ENCODE results near the gene ARHGEF4. TPM values are rescaled to one million over a fixed set of nuclear protein-coding genes. Genes with fewer than 3 reads are reported as not detected.
A peak's percentile ranks its signal among the peaks of the same experiment; 100 is the strongest.

The ARHGEF4 gene
- total RNA-seq, 2 donors from 2014 or later = 2.8 to 6.5 TPM

GRCh38 chr2:130791617-130791939 lies 45.1 kb upstream of the ARHGEF4 start:
- no peak overlapping the region for H3K4me3 ChIP-seq
- no peak overlapping the region for H3K27ac ChIP-seq
- no peaks in the 10 kb centered on the region for H3K27me3 ChIP-seq (replicated peaks; ENCODE audit: insufficient read depth)
- DNase-seq (ENCODE audit: low spot score) = no peak
- H3K4me1 ChIP-seq (ENCODE audit: control insufficient read depth in 1 of 2, low read depth in 2 of 2) = no peaks in the 10 kb centered on the region
- no peaks in the 10 kb centered on the region for H3K36me3 ChIP-seq
- H3K9me3 ChIP-seq = no peaks in the 10 kb centered on the region
- ATAC-seq (ENCODE audit: insufficient number of reproducible peaks, low FRiP score, low read depth) = no peak
- TF ChIP-seq, protein P1, sequence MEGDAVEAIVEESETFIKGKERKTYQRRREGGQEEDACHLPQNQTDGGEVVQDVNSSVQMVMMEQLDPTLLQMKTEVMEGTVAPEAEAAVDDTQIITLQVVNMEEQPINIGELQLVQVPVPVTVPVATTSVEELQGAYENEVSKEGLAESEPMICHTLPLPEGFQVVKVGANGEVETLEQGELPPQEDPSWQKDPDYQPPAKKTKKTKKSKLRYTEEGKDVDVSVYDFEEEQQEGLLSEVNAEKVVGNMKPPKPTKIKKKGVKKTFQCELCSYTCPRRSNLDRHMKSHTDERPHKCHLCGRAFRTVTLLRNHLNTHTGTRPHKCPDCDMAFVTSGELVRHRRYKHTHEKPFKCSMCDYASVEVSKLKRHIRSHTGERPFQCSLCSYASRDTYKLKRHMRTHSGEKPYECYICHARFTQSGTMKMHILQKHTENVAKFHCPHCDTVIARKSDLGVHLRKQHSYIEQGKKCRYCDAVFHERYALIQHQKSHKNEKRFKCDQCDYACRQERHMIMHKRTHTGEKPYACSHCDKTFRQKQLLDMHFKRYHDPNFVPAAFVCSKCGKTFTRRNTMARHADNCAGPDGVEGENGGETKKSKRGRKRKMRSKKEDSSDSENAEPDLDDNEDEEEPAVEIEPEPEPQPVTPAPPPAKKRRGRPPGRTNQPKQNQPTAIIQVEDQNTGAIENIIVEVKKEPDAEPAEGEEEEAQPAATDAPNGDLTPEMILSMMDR (IDR thresholded peaks at IDR 0.05) = no peak

DNA sequence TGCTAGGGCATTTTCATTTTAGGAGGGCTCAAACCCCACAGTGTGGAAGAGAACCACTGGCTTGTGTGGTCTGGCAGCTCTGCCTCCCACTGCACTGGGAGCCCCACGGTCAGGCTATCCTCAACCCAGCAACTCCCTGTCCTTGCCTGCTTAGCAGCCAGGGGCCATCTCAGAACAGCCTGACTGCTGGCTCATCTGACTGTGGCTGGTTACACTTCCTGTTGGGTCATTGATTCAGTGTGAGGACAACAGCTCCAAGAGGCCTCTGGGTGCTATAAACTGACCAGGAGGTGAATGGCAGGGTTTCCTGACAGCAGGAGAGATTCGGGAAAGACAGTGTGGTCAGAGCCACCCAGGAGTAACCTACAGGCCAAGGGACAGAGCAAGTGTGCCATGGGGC lies 41.3 kb upstream of the ARHGEF4 start:
- no peaks in the 10 kb centered on the region for H3K9me3 ChIP-seq
- TF ChIP-seq, protein P1 (IDR thresholded peaks at IDR 0.05) = no peak
- no peak for ATAC-seq (ENCODE audit: insufficient number of reproducible peaks, low FRiP score, low read depth)
- no peak for DNase-seq (ENCODE audit: low spot score)
- H3K27ac ChIP-seq = no peak overlapping the region
- no peak overlapping the region for H3K4me3 ChIP-seq
- no peaks in the 10 kb centered on the region for H3K27me3 ChIP-seq (replicated peaks; ENCODE audit: insufficient read depth)
- H3K4me1 ChIP-seq (ENCODE audit: control insufficient read depth in 1 of 2, low read depth in 2 of 2) = peaks cover 8 to 16% of the 10 kb centered on the region in 2 donors
- H3K36me3 ChIP-seq = no peaks in the 10 kb centered on the region

DNA sequence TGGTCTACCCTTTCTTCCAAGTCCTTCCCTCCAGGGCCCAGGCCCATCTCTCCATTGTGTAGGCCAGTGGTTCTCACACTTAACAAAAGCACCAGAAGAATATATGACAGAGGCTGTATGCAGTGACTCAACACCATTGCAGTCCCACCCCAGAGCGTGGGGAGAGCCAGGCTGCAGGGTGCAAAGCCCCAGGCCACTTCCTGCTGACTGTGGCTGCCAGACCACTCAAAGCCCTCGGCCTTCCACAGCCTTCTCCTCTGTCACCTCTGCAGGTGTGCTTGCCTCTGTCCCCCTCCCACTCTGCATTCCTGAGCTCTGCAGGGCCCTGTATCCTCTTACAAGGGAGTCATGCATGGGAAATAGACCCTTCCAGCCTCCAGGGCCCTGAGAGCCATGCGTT lies 40.4 kb upstream of the ARHGEF4 start:
- Histone ChIP-seq H3K27me3 (replicated peaks; ENCODE audit: insufficient read depth) (no peaks in the 10 kb centered on the region), H3K27ac (no peak overlapping the region), H3K4me3 (no peak overlapping the region), H3K36me3 (no peaks in the 10 kb centered on the region), H3K4me1 (ENCODE audit: control insufficient read depth in 1 of 2, low read depth in 2 of 2) (peaks cover 8 to 16% of the 10 kb centered on the region in 2 donors), H3K9me3 (no peaks in the 10 kb centered on the region)
- ATAC-seq (ENCODE audit: insufficient number of reproducible peaks, low FRiP score, low read depth) = no peak
- TF ChIP-seq, protein P1 (IDR thresholded peaks at IDR 0.05) = no peak
- DNase-seq (ENCODE audit: low spot score) = no peak

DNA sequence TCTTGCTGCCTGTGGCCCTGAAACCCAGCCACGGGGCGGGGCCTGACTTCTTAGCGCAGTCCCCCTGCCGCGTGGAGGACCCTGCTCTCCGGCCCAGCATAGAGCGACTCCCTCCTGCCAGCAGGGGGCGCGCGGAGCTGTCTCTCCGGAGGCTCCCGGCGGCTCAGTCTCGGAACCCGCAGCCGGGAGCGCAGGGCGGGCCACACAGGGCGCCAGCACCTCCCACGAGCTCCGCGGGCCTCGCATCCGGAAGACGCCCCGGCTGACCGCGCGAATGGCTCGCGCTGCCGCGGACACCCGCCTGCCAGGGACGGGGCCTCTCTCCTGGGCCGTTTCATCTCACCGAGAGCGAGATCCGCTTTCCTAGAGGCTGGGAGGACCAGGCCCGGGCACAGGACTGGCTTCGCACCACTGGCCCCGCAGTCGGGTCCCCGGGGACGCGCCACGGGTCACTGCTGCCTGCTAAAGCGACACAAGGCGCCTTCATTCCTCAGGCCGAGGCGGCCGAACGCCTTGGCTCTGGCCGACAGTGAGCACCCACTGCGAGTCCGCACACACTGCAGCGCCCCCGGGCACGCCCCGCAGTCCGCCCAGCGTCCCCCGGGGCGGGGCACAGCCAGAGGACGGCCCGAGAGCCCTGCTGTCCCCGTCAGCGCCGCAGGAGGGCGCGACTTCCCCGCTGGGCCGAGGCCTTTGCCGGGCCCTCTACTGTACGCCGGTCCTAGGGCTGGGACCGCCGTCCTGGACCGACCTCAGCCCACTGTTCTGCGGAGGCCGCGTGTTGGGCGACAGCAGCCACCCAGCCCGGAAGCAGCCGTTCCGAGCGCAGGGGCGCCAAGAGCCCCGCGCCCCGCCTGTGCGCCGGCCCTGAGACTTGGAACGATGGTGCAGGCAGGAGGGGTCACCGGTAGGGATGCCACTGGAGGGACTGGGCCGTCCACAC lies 39.0 kb upstream of the ARHGEF4 start:
- DNase-seq (ENCODE audit: low spot score) = peak; percentile 58
- H3K9me3 ChIP-seq = no peaks in the 10 kb centered on the region
- no peaks in the 10 kb centered on the region for H3K27me3 ChIP-seq (replicated peaks; ENCODE audit: insufficient read depth)
- peak overlapping the region; percentile 89 for H3K4me3 ChIP-seq
- TF ChIP-seq, protein P1 (IDR thresholded peaks at IDR 0.05) = peak; percentile 85
- peaks cover 8 to 16% of the 10 kb centered on the region in 2 donors for H3K4me1 ChIP-seq (ENCODE audit: control insufficient read depth in 1 of 2, low read depth in 2 of 2)
- no peaks in the 10 kb centered on the region for H3K36me3 ChIP-seq
- ATAC-seq (ENCODE audit: insufficient number of reproducible peaks, low FRiP score, low read depth) = peak; percentile 93
- peak overlapping the region; percentile 90 to 91 for H3K27ac ChIP-seq

DNA sequence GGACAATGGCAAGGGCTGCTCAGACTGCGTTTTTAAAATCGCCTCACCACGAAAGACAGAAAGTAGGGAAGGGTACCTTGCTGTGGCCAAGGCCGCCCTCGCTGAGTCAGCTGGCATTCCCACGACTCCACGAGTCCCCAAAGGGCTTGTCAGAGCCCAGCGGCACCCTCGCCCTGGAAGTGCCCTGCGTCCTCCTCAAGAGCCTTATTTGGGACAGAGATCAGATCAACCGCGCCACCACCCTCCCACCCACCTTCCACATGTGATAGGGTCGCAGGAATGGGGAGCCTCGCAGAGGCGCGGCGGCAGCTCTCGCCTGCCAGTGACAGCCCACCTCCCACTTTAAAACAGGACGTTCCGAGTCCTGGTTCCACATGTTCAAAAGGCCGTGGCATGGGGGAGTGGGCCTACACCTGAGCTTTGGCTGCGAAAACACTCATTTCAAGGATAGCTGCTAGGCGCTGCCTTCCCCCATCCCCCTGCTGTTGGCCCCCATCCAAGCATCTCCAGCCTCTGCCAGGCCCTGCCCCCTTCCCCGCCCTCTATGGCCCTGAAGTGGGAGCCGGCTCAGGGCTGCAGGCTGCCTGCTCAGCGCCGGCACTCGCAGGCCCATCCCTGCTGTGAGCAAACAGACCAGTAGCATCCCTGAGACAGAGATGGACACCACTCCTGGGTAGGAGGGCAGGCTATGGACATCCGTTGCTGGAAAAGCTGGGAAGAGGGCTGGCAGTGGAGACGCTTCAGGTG lies 38.1 kb upstream of the ARHGEF4 start:
- ATAC-seq (ENCODE audit: insufficient number of reproducible peaks, low FRiP score, low read depth) = no peak
- no peaks in the 10 kb centered on the region for H3K27me3 ChIP-seq (replicated peaks; ENCODE audit: insufficient read depth)
- H3K27ac ChIP-seq = peak overlapping the region; percentile 90 to 91

More for the DNA sequence above, 38.1 kb upstream of the ARHGEF4 start:
- DNase-seq (ENCODE audit: low spot score) = no peak
- peak overlapping the region; percentile 89 for H3K4me3 ChIP-seq
- peaks cover 8 to 16% of the 10 kb centered on the region in 2 donors for H3K4me1 ChIP-seq (ENCODE audit: control insufficient read depth in 1 of 2, low read depth in 2 of 2)
- TF ChIP-seq, protein P1 (IDR thresholded peaks at IDR 0.05) = no peak
- H3K9me3 ChIP-seq = no peaks in the 10 kb centered on the region
- H3K36me3 ChIP-seq = no peaks in the 10 kb centered on the region

Measured in thoracic aorta (tissue), 2 donors.